Ishikawa (cell line): ENCODE data around the gene SCYL1.
A peak's percentile ranks its signal among the peaks of the same experiment; 100 is the strongest.

Source experiments
- CEBPB ChIP-seq: IDR thresholded peaks from 2 replicates; pipeline ENCODE4 v1.6.1; 2012
- CREB1 ChIP-seq: IDR thresholded peaks from 2 replicates; pipeline ENCODE4 v1.6.1; 2012; ENCODE audit warnings: low read depth
- EGR1 ChIP-seq: IDR thresholded peaks from 2 replicates; pipeline ENCODE4 v1.6.1; 2012
- EP300 ChIP-seq: IDR thresholded peaks from 2 replicates; pipeline ENCODE4 v1.6.1; 2012; ENCODE audit warnings: borderline replicate concordance
- FOXM1 ChIP-seq: IDR thresholded peaks from 2 replicates; pipeline ENCODE4 v1.6.1; 2012; ENCODE audit warnings: low read depth, borderline replicate concordance
- MAX ChIP-seq: IDR thresholded peaks from 2 replicates; pipeline ENCODE4 v1.6.1; 2012
- NFIC ChIP-seq: IDR thresholded peaks from 2 replicates; pipeline ENCODE4 v1.6.1; 2012
- RAD21 ChIP-seq: IDR thresholded peaks from 2 replicates; pipeline ENCODE4 v1.6.1; 2012; ENCODE audit warnings: low read depth
- REST ChIP-seq: IDR thresholded peaks from 2 replicates; pipeline ENCODE4 v1.6.1; 2012; ENCODE audit warnings: low read depth, mild to moderate bottlenecking
- TAF1 ChIP-seq: IDR thresholded peaks from 2 replicates; pipeline ENCODE4 v1.6.1; 2012; ENCODE audit warnings: low read depth, mild to moderate bottlenecking
- TCF12 ChIP-seq: IDR thresholded peaks from 2 replicates; pipeline ENCODE4 v1.6.1; 2012; ENCODE audit warnings: low read depth
- TEAD4 ChIP-seq: IDR thresholded peaks from 2 replicates; pipeline ENCODE4 v1.6.1; 2012
- USF1 ChIP-seq: IDR thresholded peaks from 2 replicates; pipeline ENCODE4 v1.6.1; 2012
- YY1 ChIP-seq: IDR thresholded peaks from 2 replicates; pipeline ENCODE4 v1.6.1; 2012; ENCODE audit warnings: low read depth
- ZBTB7A ChIP-seq: IDR thresholded peaks from 2 replicates; pipeline ENCODE4 v1.6.1; 2012; ENCODE audit warnings: low read depth

SCYL1 gene

GRCh38 chr11:65559951-65560537, 35.2 kb downstream of the SCYL1 start:
- TF ChIP-seq YY1 = peak; percentile 68
- TF ChIP-seq USF1 = no peak
- TF ChIP-seq CREB1 = no peak
- TF ChIP-seq CEBPB = no peak
- no peak for TF ChIP-seq ZBTB7A
- TF ChIP-seq REST = no peak
- peak; percentile 76 for TF ChIP-seq EP300
- no peak for TF ChIP-seq MAX
- TF ChIP-seq TAF1 = no peak
- TF ChIP-seq FOXM1 = no peak
- TF ChIP-seq EGR1 = no peak
- TF ChIP-seq RAD21 = peak; percentile 10; the same call in 1 of the 2 replicates
- TF ChIP-seq TCF12 = peak; percentile 74
- peak; percentile 61 for TF ChIP-seq TEAD4
- TF ChIP-seq NFIC = peak; percentile 85

- TF ChIP-seq MAX = no peak
- TF ChIP-seq CREB1 = no peak
- TF ChIP-seq RAD21 = no peak
- TF ChIP-seq ZBTB7A = 0 out of 2 replicates have a peak, but pooled peaks have one; percentile 34
These were observed 35.9 kb downstream of the SCYL1 start for GRCh38 chr11:65560555-65561418.

GRCh38 chr11:65562020-65562419, 37.1 kb downstream of the SCYL1 start:
- TF ChIP-seq CREB1 = no peak

GRCh38 chr11:65562788-65563187, 37.9 kb downstream of the SCYL1 start:
- TF ChIP-seq NFIC = no peak
- no peak for TF ChIP-seq MAX
- no peak for TF ChIP-seq RAD21
- TF ChIP-seq TEAD4 = no peak
- no peak for TF ChIP-seq ZBTB7A
- no peak for TF ChIP-seq EGR1
- no peak for TF ChIP-seq TAF1
- TF ChIP-seq REST = no peak

- TF ChIP-seq CREB1 (no peak), RAD21 (no peak), TEAD4 (no peak), NFIC (no peak), REST (no peak), USF1 (no peak), ZBTB7A (no peak), MAX (no peak), TAF1 (no peak), YY1 (no peak), FOXM1 (no peak)
These were observed 38.7 kb downstream of the SCYL1 start for GRCh38 chr11:65563601-65564000.
